ENCODE measurements around the gene THAP9.

GRCh38 chr4:82889287-82889686 is 11.2 kb upstream of the THAP9 start:
- TF ChIP-seq CTCF (IDR thresholded peaks at IDR 0.05; ENCODE audit: poor library complexity, severe bottlenecking): no peak
- no peak for TF ChIP-seq EP300 (conservative IDR thresholded peaks at IDR 0.05; ENCODE audit: poor library complexity, severe bottlenecking)
